OCI-LY7 (cell line): ENCODE data around the gene PLCB1. TPM values are rescaled to one million over a fixed set of nuclear protein-coding genes. Genes with fewer than 3 reads are reported as not detected.

ENCODE experiments used
- BruUV-seq: library from RNA; stranded (reverse); fragments of 400-500 nt; replicated peaks from 2 replicates; lab custom pipeline; 2021; lab: Mats Ljungman, UMichigan
- CTCF ChIA-PET: fragments of 300-600 bp; sonication (Branson Sonifier 250); formaldehyde crosslinking; loops from one replicate; lab custom pipeline; 2022; ENCODE audit warnings: antibody characterized with exemption; ENCODE audit not compliant: unreplicated experiment; lab: Charles Lee
- POLR2A ChIA-PET: fragments of 300-600 bp; sonication (Branson Sonifier 250); formaldehyde crosslinking; loops from one replicate; lab custom pipeline; 2022; ENCODE audit warnings: antibody characterized with exemption; lab: Charles Lee
- DNase-seq: peaks from one replicate; pipeline ENCODE4 v3.0.0-alpha.2; 2015; ENCODE audit warnings: low spot score
- H2AFZ ChIP-seq: fragments of 200-600 bp; sonication (generic), shearing (Covaris generic); 2 replicates; pipeline ENCODE4 v1.6.1; 2014; ENCODE audit warnings: mild to moderate bottlenecking, antibody characterized with exemption, low read length, moderate library complexity
- H3K27ac ChIP-seq: fragments of 200-600 bp; sonication (generic); 2 replicates; pipeline ENCODE4 v1.5.1; 2014; ENCODE audit warnings: mixed run types, low read depth, mild to moderate bottlenecking, moderate library complexity, low read length, inconsistent platforms; ENCODE audit not compliant: poor library complexity, severe bottlenecking
- H3K36me3 ChIP-seq: fragments of 200-600 bp; sonication (generic); 2 replicates; pipeline ENCODE4 v1.6.1; 2014; ENCODE audit warnings: mild to moderate bottlenecking, antibody characterized with exemption, low read length, moderate library complexity, mixed read lengths; ENCODE audit not compliant: insufficient read depth
- H3K4me1 ChIP-seq: fragments of 200-600 bp; sonication (generic); 2 replicates; pipeline ENCODE4 v1.5.1; 2014; ENCODE audit warnings: mild to moderate bottlenecking, low read length; ENCODE audit not compliant: insufficient read depth, poor library complexity, severe bottlenecking
- H3K4me2 ChIP-seq: fragments of 200-600 bp; sonication (generic); 2 replicates; pipeline ENCODE4 v1.6.1; 2014; ENCODE audit warnings: mild to moderate bottlenecking, low read length
- H3K4me3 ChIP-seq: fragments of 200-600 bp; sonication (generic); 2 replicates; pipeline ENCODE4 v1.5.1; 2014; ENCODE audit warnings: mild to moderate bottlenecking, low read depth, low read length; ENCODE audit not compliant: poor library complexity, severe bottlenecking
- H3K79me2 ChIP-seq: fragments of 200-600 bp; sonication (generic); 2 replicates; pipeline ENCODE4 v1.6.1; 2016; ENCODE audit warnings: low read depth, mild to moderate bottlenecking, low read length, moderate library complexity, mixed read lengths; ENCODE audit not compliant: insufficient read depth
- H3K9me2 ChIP-seq: fragments of 200-600 bp; sonication (generic); 2 replicates; pipeline ENCODE4 v1.6.1; 2016; ENCODE audit warnings: mild to moderate bottlenecking, low read length, mixed read lengths; ENCODE audit not compliant: insufficient read depth
- H3K9me3 ChIP-seq: fragments of 200-600 bp; sonication (generic); 2 replicates; pipeline ENCODE4 v1.6.1; 2014; ENCODE audit warnings: mild to moderate bottlenecking, mixed run types, low read length, mixed read lengths
- H4K20me1 ChIP-seq: fragments of 200-600 bp; sonication (generic); 2 replicates; pipeline ENCODE4 v1.6.1; 2014; ENCODE audit warnings: mild to moderate bottlenecking, antibody characterized with exemption, low read length, moderate library complexity, mixed read lengths; ENCODE audit not compliant: insufficient read depth
- CTCF ChIP-seq: fragments of 200-600 bp; sonication (generic); conservative IDR thresholded peaks from 2 replicates; pipeline ENCODE4 v1.5.1; 2014; ENCODE audit warnings: mild to moderate bottlenecking, antibody characterized with exemption, low read length, moderate library complexity, mixed read lengths
- EZH2phosphoT487 ChIP-seq: fragments of 200-600 bp; sonication (generic); IDR thresholded peaks from 2 replicates; pipeline ENCODE4 v1.6.1; 2018; ENCODE audit warnings: low read depth, borderline replicate concordance, mild to moderate bottlenecking, mixed run types, antibody characterized with exemption, low read length, moderate library complexity, mixed read lengths
- intact Hi-C: fragments of 100-400 bp; cut with micrococcal nuclease; formaldehyde crosslinking; loops from one replicate; pipeline ENCODE4 v1.10.0; 2022; ENCODE audit not compliant: unreplicated experiment
- total RNA-seq, 2 experiments: library from RNA; depleted of rRNA in 1 of 2; stranded (reverse); fragments of >200 nt in 1 of 2; shearing (Covaris generic) in 1 of 2; gene quantifications; 2 replicates each; pipeline ENCODE4 v1.2.3, GENCODE V29; 2014 to 2022

The PLCB1 gene
- total RNA-seq, 2 experiments from 2014 or later = 14.6 to 30.5 TPM

GRCh38 chr20:8656335-8656734 lies 524.3 kb downstream of the PLCB1 start:
- Histone ChIP-seq H2AFZ (no peak overlapping the region), H4K20me1 (no peaks in the 10 kb centered on the region), H3K36me3 (no peaks in the 10 kb centered on the region), H3K4me3 (no peak overlapping the region), H3K4me2 (no peak overlapping the region), H3K9me2 (no peaks in the 10 kb centered on the region), H3K4me1 (no peaks in the 10 kb centered on the region), H3K79me2 (no peaks in the 10 kb centered on the region), H3K9me3 (no peaks in the 10 kb centered on the region), H3K27ac (no peak overlapping the region)
- TF ChIP-seq EZH2phosphoT487 = no peak
- no peak for TF ChIP-seq CTCF
- DNase-seq = no peak
- no TSS peak for BruUV-seq
- ChIA-PET CTCF (no interaction called here), POLR2A (interaction anchor here (0.8 to 2.6 kb wide), 2 partner anchors 8 to 14 kb away, joined by 3 to 9 read pairs; no protein-coding TSS in a partner anchor)
- intact Hi-C loops = no loop called here

- intact Hi-C loops = no loop called here
- no peak overlapping the region for H3K27ac ChIP-seq
- no peak for DNase-seq
- no peak overlapping the region for H2AFZ ChIP-seq
- no peaks in the 10 kb centered on the region for H3K36me3 ChIP-seq
- TF ChIP-seq CTCF (no peak), EZH2phosphoT487 (no peak)
- no peak overlapping the region for H3K4me3 ChIP-seq
- H3K9me2 ChIP-seq = no peaks in the 10 kb centered on the region
- no peaks in the 10 kb centered on the region for H3K4me1 ChIP-seq
- BruUV-seq = no TSS peak
- no peaks in the 10 kb centered on the region for H4K20me1 ChIP-seq
- no peak overlapping the region for H3K4me2 ChIP-seq
- ChIA-PET POLR2A (no interaction called here), CTCF (no interaction called here)
- H3K79me2 ChIP-seq = no peaks in the 10 kb centered on the region
- H3K9me3 ChIP-seq = no peaks in the 10 kb centered on the region
These were observed 525.6 kb downstream of the PLCB1 start for GRCh38 chr20:8657664-8658063.

GRCh38 chr20:8658103-8658502 lies 526.0 kb downstream of the PLCB1 start:
- H3K4me3 ChIP-seq = no peak overlapping the region
- H2AFZ ChIP-seq = no peak overlapping the region
- H3K27ac ChIP-seq = no peak overlapping the region
- CTCF ChIA-PET = no interaction called here
- H3K4me2 ChIP-seq = no peak overlapping the region
- H4K20me1 ChIP-seq = no peaks in the 10 kb centered on the region
- DNase-seq = no peak
- intact Hi-C loops = no loop called here
- H3K9me3 ChIP-seq = no peaks in the 10 kb centered on the region
- no peaks in the 10 kb centered on the region for H3K79me2 ChIP-seq
- no peak for TF ChIP-seq EZH2phosphoT487
- TF ChIP-seq CTCF = no peak
- H3K9me2 ChIP-seq = no peaks in the 10 kb centered on the region
- H3K36me3 ChIP-seq = no peaks in the 10 kb centered on the region
- BruUV-seq = no TSS peak
- POLR2A ChIA-PET = no interaction called here
- no peaks in the 10 kb centered on the region for H3K4me1 ChIP-seq
